Urothelium cell line (cell line): ENCODE data around the gene REV3L.
"Not testable (repeated sequence)": the region's sequence is repeated elsewhere in the genome, so short reads cannot be mapped to it uniquely, and the experiment has no call there.

Source experiments
- DNase-seq: peaks from one replicate; pipeline ENCODE4 v3.0.0; 2011; ENCODE audit warnings: low spot score, mixed read lengths
- FAIRE-seq: peaks from 2 replicates; lab custom pipeline; 2011; peaks lifted over from hg19 to GRCh38; lab: Jason Lieb, UNC

The REV3L gene

GRCh38 chr6:111270121-111270520 is 212.9 kb downstream of the REV3L start:
- FAIRE-seq (no peak), DNase-seq (no peak)

- FAIRE-seq: no peak
- DNase-seq: no peak
These were observed 213.5 kb downstream of the REV3L start for GRCh38 chr6:111269401-111269970.

- DNase-seq: no peak
- FAIRE-seq: no peak
These were observed 215.2 kb downstream of the REV3L start for GRCh38 chr6:111267764-111268333.

- FAIRE-seq (no peak), DNase-seq (no peak)
These were observed 216.7 kb downstream of the REV3L start for GRCh38 chr6:111266276-111266675.

- FAIRE-seq (no peak), DNase-seq (no peak)
These were observed 217.2 kb downstream of the REV3L start for GRCh38 chr6:111265842-111266241.

GRCh38 chr6:111263837-111264236 is 219.2 kb downstream of the REV3L start:
- FAIRE-seq (no peak), DNase-seq (peak; percentile 17)

- DNase-seq (no peak), FAIRE-seq (no peak)
These were observed 222.3 kb downstream of the REV3L start for GRCh38 chr6:111260570-111261298.

- DNase-seq: peak; percentile 94
- no peak for FAIRE-seq
These were observed 223.8 kb downstream of the REV3L start for GRCh38 chr6:111259089-111259831.

GRCh38 chr6:111258615-111259088 is 224.4 kb downstream of the REV3L start:
- FAIRE-seq: no peak
- DNase-seq: no peak

- FAIRE-seq (no peak), DNase-seq (no peak)
These were observed 225.0 kb downstream of the REV3L start for GRCh38 chr6:111258010-111258409.

- DNase-seq (no peak), FAIRE-seq (no peak)
These were observed 226.4 kb downstream of the REV3L start for GRCh38 chr6:111256646-111257045.

GRCh38 chr6:111255838-111256237 is 227.2 kb downstream of the REV3L start:
- not testable (repeated sequence) for FAIRE-seq, DNase-seq

GRCh38 chr6:111254779-111255166 is 228.2 kb downstream of the REV3L start:
- FAIRE-seq: no peak
- no peak for DNase-seq

GRCh38 chr6:111254004-111254778 is 228.8 kb downstream of the REV3L start:
- FAIRE-seq: no peak
- DNase-seq: no peak

GRCh38 chr6:111252726-111253125 is 230.3 kb downstream of the REV3L start:
- DNase-seq (no peak), FAIRE-seq (no peak)

GRCh38 chr6:111250791-111251354 is 232.1 kb downstream of the REV3L start:
- FAIRE-seq (no peak), DNase-seq (no peak)
